Anterior cingulate cortex (tissue), 58 donors: ENCODE data around the gene INO80E.
A peak's percentile ranks its signal among the peaks of the same experiment; 100 is the strongest.
"Not testable (repeated sequence)": the region's sequence is repeated elsewhere in the genome, so short reads cannot be mapped to it uniquely, and the experiment has no call there.

Experiments used
- DNase-seq, 58 donors: peaks; one replicate each; lab custom pipeline; 2025; lab: John Stamatoyannopoulos, UW

Gene INO80E

DNA sequence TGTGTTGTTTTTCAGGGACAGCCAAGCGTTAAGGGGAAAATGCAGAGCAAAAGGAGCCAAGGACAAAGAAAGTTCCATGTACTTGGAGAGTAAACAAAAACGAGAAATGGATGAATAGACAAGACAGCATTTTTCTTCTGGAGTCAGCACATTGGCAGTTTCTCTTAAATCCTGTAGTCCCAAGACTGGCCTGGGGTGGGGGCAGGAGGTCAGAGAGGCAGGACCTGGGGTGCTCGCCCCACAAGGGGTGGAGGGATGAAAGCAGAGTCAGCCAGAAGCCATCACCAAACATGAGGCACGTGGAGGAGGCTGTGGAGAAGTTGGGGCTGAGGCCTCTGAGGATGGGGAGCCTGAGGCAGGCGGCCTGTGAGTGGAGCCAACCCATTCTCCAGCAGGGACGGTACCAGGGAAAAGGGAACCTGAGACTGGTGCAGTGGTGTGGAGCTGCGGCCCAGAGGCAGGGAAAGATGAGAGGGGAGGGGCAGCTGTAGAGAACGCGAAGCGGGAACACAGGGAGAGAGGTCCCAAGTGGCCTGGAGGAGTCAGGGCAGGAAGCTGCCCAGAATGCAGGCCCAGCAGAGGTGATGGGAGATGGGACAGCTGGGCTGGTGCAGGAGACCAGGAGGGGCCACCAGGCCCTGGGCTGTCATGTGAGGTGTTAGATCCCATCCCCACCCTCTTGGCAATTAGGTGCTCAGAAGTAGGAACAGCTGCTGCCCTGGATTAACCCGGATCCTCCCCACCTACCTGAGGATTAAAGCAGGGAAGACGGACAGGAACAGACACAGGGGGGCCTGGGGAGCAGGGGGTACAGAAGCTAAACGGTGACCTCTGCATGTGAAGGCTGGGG, 31.8 kb downstream of the INO80E start:
- no peak for DNase-seq

DNA sequence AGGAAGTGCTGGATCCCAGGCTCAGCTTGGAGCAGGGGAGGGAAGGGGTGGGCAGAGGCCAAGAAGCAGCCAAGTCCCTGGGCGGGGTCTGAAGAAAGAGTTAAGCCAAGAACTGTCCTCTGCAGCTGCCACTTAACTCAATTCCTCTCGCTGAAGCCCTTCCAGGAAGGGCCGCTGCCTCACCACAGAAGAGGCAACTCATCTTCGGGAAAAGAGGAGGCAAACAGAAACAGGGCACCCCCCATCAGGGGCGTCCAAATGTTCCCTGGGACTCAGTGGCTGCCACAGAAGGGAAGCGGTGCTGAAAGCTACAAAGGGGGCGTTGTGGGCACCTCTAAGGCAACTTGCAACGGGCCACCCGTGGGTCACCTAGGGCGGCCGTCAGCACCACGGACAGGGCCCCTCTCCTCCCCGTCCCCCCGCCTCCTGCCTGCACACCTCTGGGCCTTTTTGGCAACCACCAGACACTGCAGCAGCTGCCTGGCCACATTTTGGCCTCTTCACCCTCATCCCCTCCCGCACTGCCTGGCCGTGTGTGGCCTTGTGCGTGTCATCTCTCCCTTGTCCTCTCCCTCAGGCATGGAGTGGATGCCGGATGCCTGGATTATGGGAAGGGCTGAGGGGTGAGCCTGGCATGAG, 32.5 kb downstream of the INO80E start:
- DNase-seq: no peak

DNA sequence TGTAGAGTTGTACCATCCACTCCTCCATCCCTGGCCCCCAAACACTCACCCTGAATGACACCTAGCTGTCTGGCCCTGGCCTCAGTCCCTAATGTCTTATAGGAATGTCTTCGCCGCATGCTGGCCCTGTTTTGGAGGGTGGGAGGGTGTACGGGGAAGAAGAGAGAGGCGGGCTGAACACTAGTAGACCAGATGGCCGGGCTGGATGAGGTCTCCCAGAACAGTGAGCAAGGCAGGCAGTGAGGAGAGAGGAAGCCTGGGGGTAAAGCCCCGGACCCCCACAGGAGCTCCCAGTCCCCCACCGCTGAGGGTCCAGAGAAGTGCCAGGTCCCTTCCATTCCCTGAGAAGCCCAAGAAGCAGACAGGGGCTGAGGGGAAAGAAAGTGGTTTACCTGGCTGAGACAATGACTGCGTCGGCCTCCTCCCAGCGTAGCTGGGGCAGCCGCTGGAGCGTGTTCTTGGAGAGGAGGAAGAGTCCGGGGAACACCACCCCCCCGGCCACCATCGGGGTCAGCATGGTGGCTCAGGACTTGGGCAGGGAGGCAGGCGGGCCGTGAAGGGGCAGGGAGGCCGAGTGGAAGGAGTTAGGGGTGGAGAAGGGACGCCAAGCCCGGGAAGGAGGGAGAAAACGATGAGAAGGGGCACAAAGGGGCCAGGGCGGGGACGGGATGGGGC, 34.1 kb downstream of the INO80E start:
- DNase-seq: no peak

DNA sequence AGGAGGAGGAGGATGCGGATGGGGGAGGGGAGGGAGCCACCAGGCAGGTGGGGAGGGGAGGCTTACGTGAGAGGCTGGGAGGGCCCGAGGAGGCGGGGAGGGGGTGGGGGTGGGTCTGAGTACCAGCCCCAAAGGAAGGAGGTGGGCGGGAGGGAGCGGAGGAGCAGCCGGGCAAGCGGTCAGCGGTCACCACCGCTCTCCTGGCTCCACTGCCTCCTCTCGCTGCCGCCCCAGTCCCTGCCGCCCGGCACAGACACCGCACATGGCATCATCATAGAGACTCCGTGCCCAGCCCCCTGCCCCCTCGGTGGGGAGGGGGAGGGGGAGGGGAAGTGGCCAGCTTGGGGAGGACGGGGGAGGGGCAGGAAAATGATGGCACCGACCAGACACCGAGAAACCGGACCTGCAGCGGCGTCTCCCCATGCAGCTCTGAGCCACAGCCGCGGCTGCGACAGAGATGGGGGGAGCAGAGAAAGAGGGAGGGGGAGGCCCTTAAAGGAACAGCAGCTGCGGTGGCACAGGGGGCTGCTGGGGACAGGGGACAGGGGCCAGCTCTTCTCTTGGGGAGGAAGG, 34.9 kb downstream of the INO80E start, which contains the start of gene TLCD3B:
TSS of gene TLCD3B (minus strand) at position 431 of the 573 bp plus-strand sequence. CDS start 744 bp downstream, outside the sequence.
- peak in 18 of 58 donors; percentile 9 to 61 (median 36) for DNase-seq

DNA sequence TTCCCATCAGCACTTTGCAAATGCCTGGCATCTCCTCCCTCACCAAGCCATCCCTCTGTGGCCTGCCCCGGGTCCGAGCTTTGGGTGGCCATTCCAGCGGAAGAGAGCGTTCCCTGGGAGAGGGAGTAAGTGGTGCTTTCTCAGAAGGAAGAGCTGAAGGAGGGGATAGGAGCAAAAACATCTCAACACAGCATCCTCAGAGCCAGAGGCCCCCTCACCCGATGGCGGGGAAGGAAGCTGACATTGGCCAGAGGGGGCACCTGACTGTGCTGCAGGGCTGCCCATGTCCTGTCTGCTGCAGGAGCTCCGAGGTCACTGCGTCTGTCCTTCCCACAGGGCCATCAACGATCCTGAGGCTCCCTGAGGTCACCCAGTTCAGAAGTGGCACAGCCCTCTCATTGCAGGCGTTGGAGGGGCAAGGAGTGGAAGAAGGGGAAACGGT, 35.5 kb downstream of the INO80E start:
- DNase-seq: no peak

DNA sequence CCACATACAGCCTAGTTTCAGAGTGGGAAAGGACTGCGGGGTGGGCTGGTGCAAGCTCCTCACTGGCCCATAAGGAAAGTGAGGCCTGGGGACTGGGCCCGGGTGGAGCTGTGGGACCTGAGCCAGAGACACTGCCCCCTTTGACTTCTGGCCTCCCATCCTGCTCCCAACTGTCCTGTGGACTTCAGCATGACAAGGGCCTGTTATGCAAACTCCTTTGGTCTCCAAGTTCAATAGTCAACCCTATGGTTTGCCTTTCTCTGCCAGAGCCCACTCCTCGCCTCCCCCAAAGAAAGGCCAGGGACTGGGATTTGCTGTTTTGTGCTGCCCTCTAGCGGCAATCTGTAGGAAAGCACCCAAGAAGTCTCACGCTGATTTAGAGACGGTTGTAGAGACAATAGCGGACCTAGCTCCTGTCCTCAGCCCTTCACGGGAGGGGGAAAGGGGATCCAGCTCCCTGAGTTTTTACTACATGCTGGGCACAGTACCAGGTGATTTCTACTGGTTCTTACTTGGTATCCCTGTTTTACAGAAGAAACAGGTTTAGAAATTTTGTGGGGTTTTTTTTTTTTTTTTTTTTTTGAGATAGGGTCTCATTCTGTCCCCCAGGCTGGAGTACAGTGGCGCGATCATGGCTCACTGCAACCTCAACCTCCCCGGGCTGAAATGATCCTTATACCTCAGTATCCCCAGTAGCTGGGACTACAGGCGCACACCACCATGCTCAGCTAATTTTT, 36.2 kb downstream of the INO80E start:
- peak in 36 of 58 donors; percentile 9 to 80 (median 32) for DNase-seq

DNA sequence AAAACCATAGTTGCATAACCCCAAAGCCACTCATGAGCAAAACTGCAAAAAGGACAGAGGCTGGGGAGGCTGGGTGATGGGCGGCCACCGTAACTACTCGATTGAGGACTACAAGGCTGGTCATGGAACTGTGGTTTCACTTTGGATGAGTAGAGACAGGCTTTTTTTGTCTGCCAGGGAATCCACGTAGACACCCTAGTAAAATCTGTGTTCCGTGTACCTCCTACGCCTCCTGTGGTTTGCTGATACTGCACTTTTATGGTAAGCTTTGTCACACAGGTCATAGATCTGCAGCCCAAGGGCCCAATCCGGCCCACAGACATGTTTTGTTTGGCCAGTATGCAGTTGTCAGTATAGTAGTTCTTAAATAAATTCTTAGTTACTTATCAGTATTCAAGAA, 37.2 kb downstream of the INO80E start:
- DNase-seq: no peak

DNA sequence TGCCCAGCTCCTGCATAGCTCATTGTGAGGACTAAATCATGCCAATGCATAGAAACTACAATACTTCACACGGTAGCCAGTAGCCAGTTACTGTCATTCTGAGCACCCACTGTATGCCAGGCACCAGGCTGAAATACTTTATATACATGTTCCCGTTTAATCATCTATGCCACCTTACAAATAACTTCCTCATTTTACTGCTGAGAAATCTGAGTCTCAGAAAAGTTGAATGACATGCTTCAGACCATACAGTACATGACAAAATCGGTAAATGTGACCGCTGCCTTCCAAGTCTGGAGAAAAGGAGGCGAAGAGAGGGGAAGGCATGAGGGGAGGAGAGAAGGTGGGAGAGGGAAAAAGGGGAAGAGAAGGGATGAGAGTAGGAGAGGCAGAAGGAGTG, 44.2 kb downstream of the INO80E start:
- no peak for DNase-seq

DNA sequence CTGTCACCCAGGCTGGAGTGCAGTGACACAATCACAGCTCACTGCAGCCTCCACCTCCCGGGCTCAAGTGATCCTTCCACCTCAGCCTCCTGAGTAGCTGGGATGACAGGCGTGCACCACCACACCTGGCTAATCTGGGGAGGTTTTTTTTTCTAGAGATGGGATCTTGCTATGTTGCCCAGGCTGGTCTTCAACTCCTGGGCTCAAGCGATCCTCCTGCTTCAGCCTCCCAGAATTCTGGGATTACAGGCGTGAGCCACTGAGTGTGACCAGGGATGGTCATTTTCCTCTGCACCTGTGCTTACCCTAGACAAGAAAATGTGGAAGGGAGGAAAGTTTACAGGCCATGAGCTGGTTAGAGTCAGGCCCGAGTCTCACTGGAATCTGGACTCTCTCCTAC, 44.6 kb downstream of the INO80E start:
- not testable (repeated sequence) for DNase-seq

DNA sequence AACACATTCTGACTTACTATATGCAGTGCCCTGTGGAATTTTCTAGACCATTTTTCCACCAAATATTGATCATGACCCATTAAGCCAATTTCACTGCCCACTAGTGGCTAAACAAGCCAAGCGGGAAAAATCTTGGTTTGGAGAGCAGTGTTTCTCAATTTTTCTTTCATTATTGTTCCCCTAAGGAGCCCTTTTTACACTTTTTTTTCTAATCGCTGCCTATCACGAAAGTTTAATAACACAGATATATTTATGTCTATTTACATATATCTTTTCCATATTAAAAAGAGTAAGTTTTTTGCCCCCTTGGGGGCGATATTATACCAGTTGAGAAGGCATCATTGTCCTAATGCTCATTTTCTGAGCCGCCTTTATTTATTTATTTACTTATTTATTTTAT, 45.8 kb downstream of the INO80E start:
- no peak for DNase-seq

DNA sequence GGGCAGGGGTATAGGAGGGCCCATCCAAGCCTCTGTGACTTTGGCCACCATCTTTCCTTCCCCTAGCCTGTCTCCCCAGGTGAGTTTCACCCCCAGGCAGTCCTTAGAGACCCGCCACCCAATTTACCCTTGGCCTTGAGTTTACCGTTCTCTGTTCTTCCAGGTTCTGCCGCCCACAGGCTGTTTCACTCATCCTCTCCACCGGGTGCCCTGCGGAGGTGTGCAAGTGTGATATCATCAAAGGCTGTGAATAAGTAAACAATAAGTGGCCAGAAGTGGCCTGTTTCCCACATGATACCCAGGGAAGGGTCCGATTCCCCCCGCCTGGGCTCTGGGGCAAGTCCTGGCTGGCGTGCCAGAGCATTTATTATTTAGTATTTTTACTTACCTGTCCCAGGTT, 50.1 kb downstream of the INO80E start:
- no peak for DNase-seq

DNA sequence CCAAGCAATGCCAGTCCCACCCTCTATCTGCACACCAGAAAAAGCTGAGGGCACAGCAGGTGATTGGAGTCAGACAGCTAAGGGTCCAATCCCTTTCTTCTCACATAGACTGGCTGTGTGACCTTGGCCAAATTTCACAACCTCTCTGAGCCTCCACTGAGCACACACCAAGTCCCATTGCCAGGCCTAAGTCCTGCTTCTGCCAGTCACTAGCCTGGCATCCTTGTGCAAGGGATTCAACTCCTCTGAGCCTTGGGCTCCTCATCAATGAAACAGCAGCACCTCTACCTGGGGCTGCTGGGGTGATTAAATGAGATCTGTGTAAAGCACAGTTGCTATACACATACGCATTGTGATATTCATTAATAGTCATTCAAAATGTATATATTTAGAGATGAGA, 50.5 kb downstream of the INO80E start:
- DNase-seq: no peak

DNA sequence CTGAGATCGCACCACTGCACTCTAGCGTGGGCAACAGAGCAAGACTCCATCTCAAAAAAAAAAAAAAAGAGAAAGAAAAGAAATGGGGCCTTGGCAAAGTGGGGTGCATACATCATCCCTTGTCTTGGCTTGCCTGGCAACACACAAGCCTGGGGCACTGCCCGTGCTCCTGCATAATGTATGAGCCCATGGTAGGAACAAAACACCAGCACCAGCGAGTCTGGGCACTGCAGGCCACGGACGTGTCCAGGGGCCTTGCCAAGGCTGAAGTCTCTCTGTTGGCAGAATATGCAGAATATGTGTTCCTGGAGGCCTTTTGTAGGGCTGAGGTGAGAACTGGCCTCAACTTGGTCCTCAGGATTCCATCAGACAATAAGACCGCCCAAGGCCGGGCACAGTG, 53.8 kb downstream of the INO80E start:
- DNase-seq: peak in 48 of 58 donors; percentile 17 to 94 (median 65)

DNA sequence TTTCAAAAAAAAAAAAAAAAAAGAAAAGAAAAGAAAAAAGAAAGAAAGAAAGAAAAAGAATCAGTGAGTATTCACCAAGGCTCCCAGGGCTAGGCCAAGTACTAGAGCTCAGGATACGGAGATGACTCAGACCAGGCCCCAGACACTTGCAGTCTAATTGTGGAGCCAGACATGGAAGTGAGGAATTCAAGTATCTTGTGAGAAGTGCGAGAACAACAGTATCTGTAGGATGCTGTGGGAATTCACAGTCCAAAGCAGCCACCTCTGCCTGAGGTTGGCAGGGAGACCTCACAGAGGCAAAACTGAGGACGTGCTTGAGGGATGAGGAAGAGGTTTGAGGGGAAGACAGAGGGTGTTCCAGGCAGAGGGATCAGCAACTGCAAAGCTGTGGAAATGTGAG, 55.5 kb downstream of the INO80E start:
- peak in 2 of 58 donors; percentile 13 to 34 for DNase-seq

DNA sequence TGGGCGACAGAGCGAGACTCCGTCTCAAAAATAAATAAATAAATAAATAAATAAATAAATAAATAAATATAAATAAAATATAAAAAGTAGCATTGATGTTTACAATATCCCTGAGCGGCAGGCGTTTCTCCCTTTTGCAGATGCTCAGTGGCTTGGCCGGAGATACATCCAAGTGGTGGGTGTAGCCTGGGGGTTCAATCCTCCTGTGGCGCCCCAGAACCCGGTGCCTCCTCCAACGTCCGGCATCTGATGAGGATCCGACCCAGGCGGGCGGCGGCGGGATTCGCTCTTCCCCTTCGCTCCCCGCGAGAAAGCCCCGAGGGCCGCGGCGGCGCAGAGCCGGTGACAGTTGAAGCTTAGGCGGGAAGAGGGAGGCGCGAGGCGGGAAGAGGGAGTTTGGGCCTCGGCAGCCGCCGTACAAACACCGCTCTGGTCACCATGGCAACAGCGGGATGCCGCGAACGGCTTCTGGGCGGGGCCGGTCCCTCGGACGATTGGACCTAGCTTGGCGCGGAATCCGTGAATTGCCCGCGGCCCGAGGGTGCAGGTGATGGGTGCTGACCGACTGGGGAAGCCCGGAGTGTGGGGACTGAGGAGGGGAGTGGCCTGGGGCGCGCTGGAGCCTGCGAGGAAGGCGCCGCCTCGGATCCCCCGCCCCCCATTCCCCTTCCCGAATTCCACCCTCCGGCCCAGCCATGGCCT, 56.8 kb downstream of the INO80E start:
- peak; percentile 27 to 97 (median 80) for DNase-seq

DNA sequence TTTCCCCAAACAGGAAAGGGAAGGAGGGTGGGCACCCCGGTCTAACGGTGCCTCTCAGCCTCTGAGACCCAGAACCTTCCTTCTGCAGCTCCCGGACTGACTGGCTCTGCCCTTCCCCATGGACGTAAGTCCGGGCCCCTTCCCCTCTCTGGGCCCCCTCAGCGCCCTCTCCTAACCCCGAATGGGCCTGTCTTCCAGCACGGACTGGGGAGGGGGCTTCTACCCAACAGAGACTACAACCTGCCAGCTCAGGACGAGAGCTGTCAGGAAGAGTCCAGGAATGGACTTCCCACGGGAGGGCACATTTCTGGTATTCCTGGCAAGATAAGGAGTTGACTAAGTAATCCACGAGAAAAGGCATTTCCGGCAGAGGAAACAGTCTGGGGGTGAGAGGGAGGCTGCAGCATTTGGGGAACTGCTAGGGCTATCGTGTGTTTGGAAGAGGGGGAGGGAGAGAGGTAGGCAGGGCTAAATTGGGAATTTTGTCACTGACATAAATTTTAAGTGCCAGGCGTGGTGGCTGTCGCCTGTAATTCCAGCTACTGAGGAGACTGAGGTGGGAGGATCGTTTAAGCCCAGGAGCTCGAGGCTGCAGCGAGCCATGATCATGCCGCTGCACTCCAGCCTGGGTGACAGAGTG, 57.5 kb downstream of the INO80E start:
- peak in 4 of 58 donors; percentile 11 to 43 (median 23) for DNase-seq

DNA sequence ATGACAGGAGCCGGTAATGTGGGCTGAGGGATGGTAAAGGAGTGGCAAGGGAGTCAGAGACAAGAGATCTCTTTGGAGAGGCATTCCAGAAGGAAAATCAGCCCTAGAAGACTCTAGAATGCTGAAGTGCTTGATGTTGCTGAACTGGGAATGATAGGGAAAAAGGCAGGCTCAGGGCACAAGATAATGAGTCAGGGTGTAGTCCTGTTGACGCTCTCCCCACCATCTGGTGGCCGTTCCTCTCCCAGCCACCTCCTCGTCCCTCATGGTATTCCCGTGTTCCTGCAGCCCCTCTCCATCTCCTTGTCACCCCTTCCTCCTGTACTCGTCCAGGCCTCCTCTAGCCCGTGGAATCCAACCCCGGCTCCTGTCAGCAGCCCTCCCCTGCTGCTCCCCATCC, 58.4 kb downstream of the INO80E start:
- no peak for DNase-seq

DNA sequence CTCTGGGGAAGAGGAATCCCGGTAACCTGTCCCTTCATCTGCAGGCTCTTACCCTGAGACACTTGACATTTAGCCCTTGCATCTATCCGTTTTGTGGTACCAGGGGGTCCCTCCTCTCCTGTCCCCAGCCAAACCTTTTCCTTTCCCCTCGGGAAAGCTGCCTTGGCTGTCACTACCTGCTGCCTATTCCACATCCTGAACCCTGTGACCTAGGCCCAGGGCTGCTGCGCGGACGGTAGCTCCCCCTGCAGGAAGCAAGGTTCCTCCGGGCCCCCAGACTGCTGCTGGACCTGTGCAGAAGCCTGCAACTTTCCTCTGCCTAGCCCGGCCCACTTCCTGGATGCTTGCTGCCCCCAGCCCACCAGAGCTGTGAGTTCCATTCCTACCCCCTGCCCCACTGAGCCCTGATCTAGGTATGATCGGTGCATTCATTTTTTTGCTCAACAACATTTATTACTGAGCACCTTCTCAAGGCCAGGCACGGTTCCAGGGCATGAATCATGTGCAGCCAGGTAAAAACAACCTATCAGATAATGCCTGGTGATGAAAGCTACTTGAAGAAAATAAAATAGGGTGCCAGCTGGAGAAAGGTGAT, 59.0 kb downstream of the INO80E start:
- peak in 2 of 58 donors; percentile 12 to 19 for DNase-seq
